BE2C (cell line): Measurements from ENCODE around the gene TBL1Y.

Experiments used
- DNase-seq: peaks from one replicate; pipeline ENCODE4 v3.0.0-alpha.2; 2020
- H3K27me3 ChIP-seq: fragments of 250-450 bp; sonication (Bioruptor Pico); 2 replicates; pipeline ENCODE4 v1.5.1; 2020; ENCODE audit warnings: mild to moderate bottlenecking
- H3K36me3 ChIP-seq: fragments of 250-450 bp; sonication (Bioruptor Pico); 2 replicates; pipeline ENCODE4 v1.5.1; 2020; ENCODE audit warnings: mild to moderate bottlenecking
- H3K4me1 ChIP-seq: fragments of 250-450 bp; sonication (Bioruptor Pico); 2 replicates; pipeline ENCODE4 v1.5.1; 2020
- H3K4me3 ChIP-seq: 2 replicates; pipeline ENCODE4 v1.5.1; 2011; ENCODE audit warnings: low read depth, low read length
- H3K9me3 ChIP-seq: fragments of 250-450 bp; sonication (Bioruptor Pico); 2 replicates; pipeline ENCODE4 v1.5.1; 2020
- CTCF ChIP-seq: IDR thresholded peaks from 2 replicates; pipeline ENCODE4 v1.5.1; 2012; ENCODE audit warnings: mild to moderate bottlenecking, low read depth, low read length

Gene TBL1Y

GRCh38 chrY:6983221-6983620 is 72.7 kb downstream of the TBL1Y start:
- Histone ChIP-seq H3K27me3 (no peaks in the 10 kb centered on the region), H3K36me3 (no peaks in the 10 kb centered on the region), H3K4me1 (no peaks in the 10 kb centered on the region), H3K9me3 (no peaks in the 10 kb centered on the region), H3K4me3 (no peak overlapping the region)
- TF ChIP-seq CTCF = no peak
- DNase-seq = no peak

- no peak for DNase-seq
- Histone ChIP-seq H3K36me3 (no peaks in the 10 kb centered on the region), H3K4me3 (no peak overlapping the region), H3K9me3 (no peaks in the 10 kb centered on the region), H3K27me3 (no peaks in the 10 kb centered on the region), H3K4me1 (no peaks in the 10 kb centered on the region)
- TF ChIP-seq CTCF = no peak
Observed at GRCh38 chrY:6987811-6988210, 77.3 kb downstream of the TBL1Y start.

GRCh38 chrY:6989886-6990620 is 79.6 kb downstream of the TBL1Y start:
- H3K4me3 ChIP-seq = no peak overlapping the region
- no peaks in the 10 kb centered on the region for H3K36me3 ChIP-seq
- H3K9me3 ChIP-seq = no peaks in the 10 kb centered on the region
- TF ChIP-seq CTCF = no peak
- no peaks in the 10 kb centered on the region for H3K4me1 ChIP-seq
- no peaks in the 10 kb centered on the region for H3K27me3 ChIP-seq
- no peak for DNase-seq

- H3K4me3 ChIP-seq = no peak overlapping the region
- no peaks in the 10 kb centered on the region for H3K9me3 ChIP-seq
- no peak for DNase-seq
- H3K27me3 ChIP-seq = no peaks in the 10 kb centered on the region
- no peak for TF ChIP-seq CTCF
- H3K36me3 ChIP-seq = no peaks in the 10 kb centered on the region
- no peaks in the 10 kb centered on the region for H3K4me1 ChIP-seq
Observed at GRCh38 chrY:6992041-6992440, 81.5 kb downstream of the TBL1Y start.

- no peaks in the 10 kb centered on the region for H3K9me3 ChIP-seq
- no peak for DNase-seq
- no peaks in the 10 kb centered on the region for H3K4me1 ChIP-seq
- no peaks in the 10 kb centered on the region for H3K27me3 ChIP-seq
- no peak overlapping the region for H3K4me3 ChIP-seq
- TF ChIP-seq CTCF = no peak
- H3K36me3 ChIP-seq = no peaks in the 10 kb centered on the region
Observed at GRCh38 chrY:6995987-6996386, 85.5 kb downstream of the TBL1Y start.

- H3K27me3 ChIP-seq = no peaks in the 10 kb centered on the region
- no peaks in the 10 kb centered on the region for H3K4me1 ChIP-seq
- TF ChIP-seq CTCF = no peak
- H3K4me3 ChIP-seq = no peak overlapping the region
- no peaks in the 10 kb centered on the region for H3K36me3 ChIP-seq
- DNase-seq = no peak
- H3K9me3 ChIP-seq = no peaks in the 10 kb centered on the region
Observed at GRCh38 chrY:6997503-6998066, 87.1 kb downstream of the TBL1Y start.
